Tongue (tissue), 2 donors: ENCODE data around the gene AATF. TPM values are rescaled to one million over a fixed set of nuclear protein-coding genes. Genes with fewer than 3 reads are reported as not detected.

Source experiments
- DNase-seq: peaks from one replicate; pipeline ENCODE4 v3.0.0-alpha.2; 2015
- total RNA-seq: library from RNA; depleted of rRNA; stranded (reverse); fragments of >200 nt; gene quantifications from one replicate; pipeline ENCODE4 v1.2.3, GENCODE V29; 2014

The AATF gene
- total RNA-seq, 1 donor from 2014 or later, result 15.6 TPM

DNA sequence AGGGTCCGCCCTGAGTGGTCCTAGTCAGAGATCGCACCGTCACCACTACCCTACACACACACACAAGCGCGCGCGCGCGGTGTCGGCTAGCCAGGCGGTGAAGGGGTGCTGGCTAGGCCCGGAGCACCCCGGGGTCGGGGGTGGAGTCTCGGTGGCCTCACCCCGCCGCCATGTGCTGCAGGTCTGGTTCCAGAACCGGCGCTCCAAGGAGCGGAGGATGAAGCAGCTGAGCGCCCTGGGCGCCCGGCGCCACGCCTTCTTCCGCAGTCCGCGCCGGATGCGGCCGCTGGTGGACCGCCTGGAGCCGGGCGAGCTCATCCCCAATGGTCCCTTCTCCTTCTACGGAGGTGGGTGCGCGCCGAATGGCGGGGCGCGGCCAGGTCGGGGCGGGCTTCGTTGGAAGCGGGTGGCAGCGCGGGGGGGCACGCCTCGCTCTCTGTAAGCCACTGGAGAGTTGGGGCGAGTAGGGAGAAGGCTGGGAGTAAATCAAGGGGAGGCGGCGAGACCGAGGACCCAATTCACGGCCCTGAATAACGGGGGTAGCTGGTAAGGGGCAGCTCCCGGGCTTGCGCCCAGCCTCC, 6.6 kb upstream of the AATF start:
- no peak for DNase-seq

DNA sequence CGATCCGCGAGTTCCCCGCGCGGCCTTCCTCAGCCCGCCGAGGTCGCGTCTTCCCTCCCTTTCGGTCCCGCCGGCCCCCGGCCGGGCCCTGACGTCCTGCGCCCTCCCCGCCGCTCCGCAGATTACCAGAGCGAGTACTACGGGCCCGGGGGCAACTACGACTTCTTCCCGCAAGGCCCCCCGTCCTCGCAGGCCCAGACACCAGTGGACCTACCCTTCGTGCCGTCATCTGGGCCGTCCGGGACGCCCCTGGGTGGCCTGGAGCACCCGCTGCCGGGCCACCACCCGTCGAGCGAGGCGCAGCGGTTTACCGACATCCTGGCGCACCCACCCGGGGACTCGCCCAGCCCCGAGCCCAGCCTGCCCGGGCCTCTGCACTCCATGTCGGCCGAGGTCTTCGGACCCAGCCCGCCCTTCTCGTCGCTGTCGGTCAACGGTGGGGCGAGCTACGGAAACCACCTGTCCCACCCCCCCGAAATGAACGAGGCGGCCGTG, 6.1 kb upstream of the AATF start:
- DNase-seq, result no peak

DNA sequence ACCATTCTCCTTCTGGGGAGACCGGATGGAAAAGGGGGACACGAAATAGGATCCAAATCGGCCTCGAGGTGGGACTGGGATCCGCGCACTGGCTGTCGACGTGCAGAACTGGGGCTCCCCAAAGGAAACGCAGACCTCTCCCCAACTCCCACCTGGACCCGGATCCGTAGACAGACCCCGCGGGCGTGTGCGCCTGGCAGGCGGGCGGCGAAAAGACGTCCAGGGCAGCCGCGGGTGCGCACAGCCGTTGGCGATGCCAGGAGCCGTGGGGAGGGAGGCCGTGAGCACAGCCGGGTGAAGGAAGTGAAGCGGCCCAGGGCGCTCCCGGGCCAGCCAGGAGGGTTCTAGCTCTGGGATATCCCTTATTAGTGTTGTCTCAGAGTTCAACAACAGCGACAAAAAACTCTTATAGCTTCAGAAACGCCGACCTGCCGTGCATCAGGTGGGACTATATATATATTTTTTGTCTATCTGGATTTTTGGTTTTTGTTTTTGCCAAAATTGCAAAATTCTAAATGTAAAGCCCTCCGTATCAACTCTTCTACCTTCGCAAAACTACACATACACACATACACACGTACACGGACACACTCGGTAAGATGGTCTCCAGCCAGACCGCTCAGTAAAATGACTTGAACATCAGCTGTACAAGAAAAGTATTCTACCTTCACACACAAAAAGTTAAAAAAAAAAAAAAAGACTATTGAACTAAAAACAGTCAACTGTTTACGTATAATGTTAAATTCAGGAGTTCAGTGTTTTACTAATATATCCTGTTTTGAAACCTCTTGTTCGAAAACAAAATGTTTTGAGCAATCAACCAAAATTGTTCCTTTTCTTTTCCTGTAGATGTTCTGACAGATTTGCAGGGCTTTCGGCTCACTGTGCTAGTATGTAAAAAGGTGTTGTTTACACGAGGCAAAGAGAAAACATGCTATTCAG, 5.2 kb upstream of the AATF start:
- peak; percentile 34 for DNase-seq

DNA sequence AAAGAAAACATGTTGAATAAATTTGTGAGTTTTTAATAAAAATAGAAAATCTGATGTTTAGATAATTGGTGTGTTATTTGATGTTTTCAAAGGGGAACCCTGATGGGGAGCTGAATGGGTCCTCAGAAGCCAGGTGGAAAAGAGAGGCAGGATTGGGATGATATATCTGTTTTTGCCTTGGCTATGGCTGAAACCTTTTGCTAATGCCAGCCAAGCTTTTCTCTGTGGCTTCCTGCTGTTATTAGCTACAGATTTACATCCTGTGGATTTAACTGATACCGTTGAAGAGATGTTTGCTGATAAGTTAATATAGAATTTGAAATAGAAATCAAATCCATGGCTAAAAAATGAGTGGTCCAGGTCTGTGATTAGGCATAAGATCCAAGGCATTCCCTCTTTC, 4.2 kb upstream of the AATF start:
- peak; percentile 10 for DNase-seq

DNA sequence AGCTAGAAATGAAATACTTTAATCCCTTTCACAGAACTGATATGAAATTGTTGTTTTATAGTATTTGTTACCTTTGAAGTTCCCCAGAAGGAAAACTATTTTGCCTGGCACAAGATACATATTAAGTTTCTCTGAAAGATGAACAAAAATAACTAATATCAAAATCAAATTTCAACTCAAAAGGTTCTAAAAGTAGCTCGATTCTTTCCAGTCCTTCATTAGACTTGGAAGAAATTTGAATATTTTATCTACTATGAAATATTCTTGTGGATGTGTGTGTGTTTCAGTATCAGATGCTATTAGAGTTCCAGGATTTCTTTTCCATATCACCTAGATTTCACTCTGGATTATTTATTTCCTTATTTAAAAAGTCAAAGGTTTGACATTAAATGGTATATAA, 3.6 kb upstream of the AATF start:
- DNase-seq, result no peak

DNA sequence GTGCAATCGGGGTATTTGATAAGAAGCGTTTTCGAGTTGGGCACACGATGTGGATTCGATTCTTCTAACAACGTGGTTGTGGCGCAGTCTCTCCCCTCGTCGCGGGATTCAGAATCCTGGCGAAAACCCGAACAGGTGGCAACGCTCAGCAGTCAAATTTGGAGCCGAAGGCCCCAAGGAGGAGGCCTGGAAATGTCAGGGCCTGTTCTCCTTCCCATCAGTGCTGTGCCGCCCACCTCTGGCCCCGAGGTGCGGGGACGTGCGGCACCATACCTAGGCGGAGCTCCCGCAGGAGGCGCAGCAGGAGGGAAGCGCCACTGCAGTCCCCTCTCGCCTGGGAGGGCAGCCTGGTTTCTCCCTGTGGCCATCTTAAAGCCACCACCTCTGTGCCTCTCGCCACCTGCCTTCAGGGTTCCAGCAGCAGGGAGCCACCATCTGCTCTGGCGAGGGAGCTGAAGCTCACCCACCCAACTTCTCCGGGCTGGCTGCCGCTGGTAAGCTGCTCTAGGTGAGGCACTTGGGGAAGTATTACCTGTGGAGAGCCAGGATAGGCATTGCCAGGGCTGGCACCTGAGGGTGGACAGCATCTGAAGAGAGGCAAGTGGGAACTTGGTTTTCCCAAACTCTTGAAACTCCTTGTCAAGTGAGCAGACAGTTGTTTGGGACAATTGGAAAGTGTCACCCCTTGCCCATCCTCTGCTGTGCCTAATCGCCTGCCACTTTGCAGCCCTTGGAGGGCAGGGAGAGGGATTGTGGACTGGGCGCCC, 2.6 kb upstream of the AATF start:
- DNase-seq, result no peak

DNA sequence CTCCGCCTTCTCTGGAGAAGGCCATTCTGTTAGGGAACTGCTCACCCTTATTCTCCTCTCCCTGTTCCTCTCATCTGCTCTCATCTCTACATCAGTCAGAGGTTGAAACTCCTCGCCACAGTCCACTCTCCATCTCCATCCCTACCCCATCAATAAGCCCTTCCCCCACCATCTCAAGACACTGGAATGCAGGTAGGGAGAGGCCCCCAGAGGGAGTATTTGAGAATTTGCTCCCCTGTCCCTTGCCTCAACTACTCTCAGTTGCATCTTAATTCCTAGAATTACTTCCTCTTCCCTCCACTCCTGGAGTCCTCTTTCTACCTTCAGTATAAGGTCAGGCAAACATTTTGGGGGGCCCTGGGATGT, 2.0 kb upstream of the AATF start:
- no peak for DNase-seq

DNA sequence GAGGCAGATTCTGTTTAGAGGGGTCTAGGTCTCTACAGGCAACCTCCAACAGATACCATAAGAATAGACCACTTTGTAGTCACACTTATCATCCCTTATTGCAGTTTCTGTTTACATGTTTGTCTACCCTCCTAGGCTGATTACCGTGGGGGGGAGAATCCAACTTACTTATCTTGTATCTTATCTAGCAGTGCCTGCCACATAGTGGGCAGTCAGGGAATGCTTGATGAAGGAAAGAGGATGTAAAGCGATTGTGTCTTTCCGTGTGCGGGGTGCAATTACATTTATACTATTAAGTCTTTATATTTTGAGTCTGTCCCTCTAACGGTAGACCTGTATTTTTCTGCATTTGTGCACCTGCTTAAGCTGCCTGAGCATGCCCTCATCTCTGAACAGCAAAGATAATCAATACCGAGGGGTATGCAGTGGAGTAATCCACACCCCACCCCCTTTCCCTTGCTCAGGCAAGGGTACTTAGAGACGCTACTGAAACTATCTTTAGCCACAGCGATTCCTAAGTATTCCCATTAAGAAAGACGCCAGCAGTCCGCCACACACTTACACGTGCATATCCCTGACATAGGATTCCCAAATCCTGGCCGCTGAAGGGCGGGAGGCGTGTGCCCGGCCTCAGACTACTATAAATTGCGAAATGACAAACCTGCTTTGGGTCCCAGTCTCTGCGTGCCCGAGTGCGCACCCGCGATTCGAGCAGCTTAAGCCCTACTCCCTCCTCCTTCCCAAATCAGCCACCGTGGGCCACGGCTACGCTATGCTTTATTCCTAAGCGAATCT, 635 bp upstream of the AATF start:
- no peak for DNase-seq

DNA sequence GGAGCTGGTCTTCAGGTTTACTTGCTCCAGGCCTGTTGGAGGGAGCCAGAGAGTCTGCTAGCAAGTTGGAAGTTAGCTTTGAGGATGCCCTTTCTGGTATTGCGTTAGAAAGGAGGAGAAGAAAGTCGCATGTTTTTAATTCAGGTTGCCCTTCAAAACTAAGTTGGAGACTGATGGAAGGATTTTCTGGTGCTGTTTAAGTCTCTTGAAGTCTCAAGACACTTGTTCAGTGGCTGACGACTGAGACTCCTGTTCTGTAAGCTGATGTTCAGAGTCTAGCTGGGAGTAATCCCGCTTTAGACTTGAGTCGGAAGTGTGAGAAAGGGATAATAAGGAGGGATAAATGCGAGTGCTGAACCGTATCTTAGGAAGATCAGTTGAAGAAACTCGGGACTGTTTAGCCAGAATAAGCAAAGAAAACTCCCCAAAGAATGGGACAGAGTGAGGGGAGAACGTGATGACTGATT, 740 bp downstream of the AATF start:
- DNase-seq, result no peak

DNA sequence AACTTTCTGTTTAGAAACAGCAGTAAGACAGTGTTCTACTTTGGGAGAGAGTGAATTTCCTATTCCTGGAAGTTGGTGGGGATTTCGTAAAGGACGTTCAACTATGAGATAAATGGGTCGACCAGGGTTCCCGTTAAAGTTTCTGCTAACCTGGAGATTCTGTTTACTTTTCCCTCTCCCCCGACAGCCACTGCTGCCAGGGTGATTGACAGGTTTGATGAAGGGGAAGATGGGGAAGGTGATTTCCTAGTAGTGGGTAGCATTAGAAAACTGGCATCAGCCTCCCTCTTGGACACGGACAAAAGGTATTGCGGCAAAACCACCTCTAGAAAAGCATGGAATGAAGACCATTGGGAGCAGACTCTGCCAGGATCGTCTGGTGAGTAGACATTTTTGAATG, 1.3 kb downstream of the AATF start:
- no peak for DNase-seq

DNA sequence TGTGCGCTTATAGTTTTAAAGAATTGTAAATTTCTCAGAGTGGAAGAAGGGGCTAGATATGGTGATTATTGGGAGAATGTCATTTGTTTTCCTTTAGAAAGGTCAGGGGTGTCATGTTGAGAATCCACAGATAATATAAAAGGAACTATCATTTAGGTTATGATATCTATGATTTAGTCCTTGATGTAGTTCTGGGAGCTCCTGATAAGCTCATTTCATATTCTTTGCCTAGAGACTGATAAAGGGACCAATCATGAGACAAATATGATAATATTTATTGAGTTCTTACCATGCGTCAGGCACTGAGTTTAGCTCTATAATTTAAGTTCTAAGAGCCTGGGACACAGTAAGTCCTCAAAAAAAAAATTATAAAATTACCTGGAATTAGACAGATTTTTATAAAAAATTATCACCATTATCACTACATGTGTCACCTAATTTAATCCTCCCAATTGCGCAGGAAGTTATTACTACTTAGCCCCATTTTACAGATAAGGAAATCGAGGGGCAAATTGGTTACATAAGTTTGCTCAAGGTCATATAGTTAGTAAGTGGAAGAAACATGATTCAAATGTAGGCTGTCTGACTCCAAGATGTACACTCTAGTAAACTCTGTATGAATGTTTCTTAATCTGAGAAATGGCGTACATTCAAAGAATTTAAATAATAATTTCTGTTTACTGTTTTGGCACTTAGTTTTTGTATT, 2.5 kb downstream of the AATF start:
- DNase-seq, result no peak

DNA sequence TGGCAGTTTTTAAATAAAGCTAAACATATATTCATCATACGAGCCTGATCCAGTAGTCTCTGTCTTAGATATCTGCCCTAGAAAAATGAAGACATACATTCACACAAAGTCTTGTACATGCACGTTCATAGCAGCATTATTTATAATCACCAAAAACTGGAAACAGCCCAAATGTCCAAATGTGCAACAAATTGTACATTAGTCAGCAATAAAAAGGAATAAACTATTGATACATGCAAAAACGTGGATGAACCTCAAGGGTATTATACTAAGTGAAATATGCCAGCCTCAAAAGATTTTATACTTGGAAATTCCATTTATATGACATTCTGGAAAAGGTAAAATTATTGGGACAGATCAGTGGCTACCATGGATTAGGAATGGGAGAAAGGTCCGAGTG, 22.8 kb downstream of the AATF start:
- DNase-seq, result no peak

DNA sequence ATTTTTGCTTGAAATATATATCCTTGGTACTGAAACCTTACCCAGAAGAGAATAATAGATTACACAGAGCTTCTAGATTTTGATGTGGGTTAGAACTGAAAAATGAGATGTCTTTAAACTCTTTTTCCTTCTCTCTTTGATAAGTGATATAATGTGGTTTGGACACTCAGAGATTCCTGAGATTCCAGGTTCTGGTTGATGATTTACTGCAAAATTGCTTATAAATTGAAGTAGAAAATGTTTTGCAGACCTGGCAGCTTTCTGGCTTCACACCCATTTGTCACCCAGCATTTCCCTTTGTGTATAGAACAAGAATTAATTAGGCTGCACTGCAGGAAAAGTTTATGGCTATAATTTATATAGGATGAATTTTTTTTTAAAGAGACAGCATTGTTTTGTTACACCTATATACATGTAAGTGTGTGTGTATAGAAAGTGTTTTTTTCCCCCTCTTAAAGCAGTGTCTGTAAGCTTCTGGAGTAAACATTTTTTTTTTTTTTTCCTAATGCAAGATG, 23.5 kb downstream of the AATF start:
- no peak for DNase-seq

DNA sequence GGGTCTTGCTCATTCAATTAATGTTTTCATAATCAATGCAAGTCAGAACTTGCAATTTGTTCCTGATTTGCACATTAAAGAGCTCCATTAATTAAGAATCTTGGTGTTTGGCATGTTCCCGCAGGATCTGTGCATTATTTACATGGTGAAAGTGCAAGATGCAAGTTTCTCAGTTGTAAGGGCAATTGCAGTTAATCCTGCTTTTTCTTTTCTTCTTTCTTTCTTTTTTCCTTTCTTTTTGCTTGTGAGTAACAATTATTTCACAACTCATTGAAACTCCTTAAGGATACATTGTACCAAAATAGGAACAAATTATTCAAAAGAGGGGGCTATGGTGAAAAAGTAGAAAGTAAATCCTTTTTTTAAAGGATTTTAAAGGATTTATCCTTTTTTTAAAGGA, 24.2 kb downstream of the AATF start:
- DNase-seq, result no peak

DNA sequence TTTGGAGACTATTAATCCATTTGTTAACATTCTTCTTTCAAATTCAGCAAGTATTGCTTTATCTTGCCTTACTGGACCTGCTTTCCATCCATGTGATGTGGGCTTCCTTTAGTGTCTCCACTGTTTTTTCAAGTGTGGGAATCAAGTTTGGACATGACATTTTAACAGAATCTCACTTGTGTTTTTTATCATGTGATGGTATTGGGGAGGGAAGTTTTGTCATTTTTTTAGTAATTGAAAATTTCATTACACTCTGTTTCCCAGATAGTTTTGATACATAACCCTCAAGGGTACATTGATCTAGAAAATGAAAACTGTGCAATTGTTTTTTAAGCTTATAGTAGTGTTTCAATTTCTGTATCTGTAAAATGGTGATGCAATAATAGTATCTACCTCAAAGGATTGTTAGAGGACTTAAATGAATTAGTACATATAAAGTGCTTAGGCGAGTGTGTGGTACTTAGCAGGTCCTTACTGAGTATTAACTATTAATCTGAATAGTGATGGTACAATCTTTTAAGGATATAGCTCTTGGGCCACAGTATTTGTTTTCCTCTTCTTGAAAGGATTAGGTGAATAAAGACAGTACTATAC, 27.3 kb downstream of the AATF start:
- DNase-seq, result no peak

DNA sequence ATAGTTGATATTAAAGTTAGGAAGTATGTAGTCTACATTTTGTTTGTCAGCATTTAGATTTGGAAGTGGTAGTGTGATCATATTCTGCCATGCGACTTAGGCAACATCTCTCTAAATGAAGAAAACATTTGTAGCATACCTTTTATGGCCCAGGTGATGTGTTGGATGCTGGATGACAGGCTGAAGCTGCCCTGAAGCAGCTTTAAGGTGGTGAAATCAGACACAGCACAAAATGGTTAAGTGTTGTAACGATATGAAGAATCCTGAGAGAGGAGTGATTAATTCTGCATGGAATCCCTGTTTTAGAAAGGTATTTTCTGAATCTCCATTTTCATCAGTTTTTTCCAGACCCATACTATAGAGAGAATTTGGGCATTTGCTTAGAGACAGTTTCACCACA, 28.3 kb downstream of the AATF start:
- DNase-seq, result no peak

DNA sequence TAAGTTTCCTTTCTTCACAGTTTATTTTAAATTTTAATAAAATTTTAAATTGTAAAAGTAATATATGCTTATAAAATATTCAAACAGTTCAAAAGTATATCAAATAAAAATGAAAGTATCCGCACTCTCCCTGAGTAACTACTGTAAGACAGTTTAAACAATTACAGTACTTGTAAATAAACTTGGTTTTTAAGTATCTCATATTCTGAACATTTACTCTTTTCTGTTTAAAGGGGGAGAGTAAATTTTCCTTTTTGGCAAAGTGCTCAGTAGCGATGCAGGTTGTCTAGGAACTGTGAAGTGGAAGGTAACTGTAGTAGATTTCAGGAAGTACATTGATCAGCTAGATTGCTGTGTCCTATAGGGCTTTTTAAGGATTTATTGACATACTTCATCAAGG, 28.8 kb downstream of the AATF start:
- no peak for DNase-seq

DNA sequence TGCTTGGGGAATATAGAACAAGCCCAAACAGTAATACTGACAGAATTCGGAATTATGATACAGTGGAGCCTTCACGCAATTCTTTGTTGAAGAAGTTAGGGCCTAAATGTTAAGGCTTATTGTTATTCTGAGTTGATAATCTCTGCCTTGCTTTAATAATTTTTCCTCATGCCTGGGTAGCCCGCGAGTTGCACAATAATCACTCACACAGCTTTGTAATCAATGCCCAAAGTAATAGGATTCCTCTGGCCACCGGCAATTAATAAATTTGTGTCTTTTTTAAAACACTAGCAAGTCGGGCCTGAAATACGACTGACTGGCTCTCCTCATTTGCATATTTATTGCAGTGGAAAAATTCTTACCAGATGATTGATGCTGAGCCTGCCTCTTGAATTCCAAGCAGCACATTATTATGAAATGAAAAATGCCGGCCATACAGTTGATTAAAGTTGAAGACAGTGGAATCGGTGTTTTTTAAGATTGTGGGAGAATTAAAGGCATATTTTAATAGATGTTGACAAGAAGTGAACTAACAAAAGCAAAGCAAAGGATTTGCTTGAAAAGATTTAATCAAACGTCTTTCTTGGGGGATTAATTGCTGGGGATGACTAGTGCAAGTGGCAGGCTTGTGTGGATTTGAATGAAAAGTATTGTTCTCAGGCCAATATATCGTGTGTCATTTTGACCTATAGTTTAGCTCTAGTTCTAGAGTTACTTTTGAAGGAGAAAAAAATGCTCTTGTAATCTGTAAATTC, 30.2 kb downstream of the AATF start:
- peak; percentile 6 for DNase-seq

DNA sequence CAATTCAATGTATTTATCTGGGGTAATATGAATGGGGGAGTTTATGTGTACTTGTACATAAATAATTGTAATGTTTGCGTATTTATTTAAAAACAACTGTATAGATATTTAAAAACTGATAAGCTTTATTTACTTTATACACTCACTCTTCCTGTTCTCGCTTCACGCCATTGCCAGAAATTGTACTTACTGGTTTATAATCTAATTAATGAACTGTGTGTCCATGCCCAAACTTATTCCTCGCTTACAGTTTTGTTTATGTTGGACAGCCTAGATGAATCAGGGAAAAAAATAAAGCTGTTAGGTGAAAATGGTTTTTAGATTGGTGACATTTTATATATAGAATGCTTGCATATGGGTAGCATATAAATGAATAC, 30.8 kb downstream of the AATF start:
- DNase-seq, result peak; percentile 1

DNA sequence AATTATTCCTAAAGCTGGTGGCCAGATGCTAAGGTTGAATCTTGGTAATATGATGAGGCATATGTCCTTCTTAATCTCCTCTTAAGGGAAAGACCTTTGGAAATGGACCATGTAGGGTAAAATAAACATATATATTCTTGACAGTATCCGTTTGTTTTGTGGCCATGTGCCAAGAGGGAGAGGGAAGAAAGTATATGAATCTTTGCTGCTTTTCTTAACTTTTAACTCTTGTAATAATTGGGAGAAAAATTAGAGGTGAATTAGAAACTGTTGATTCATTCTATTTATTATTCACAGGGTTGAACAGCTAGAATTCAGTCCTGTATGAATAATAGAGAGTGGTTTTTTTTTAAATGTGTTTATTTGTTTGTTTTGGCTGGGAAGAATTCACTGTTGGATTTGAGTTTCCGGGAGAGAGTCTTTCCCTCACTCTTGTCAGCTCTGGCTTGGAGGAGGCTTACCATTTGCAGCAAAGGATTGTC, 31.6 kb downstream of the AATF start:
- DNase-seq, result peak; percentile 20
